ENCODE results near the gene CDKN2B-AS1.

Gene CDKN2B-AS1

GRCh38 chr9:22107202-22108045 lies 112.8 kb downstream of the CDKN2B-AS1 start:
- Histone ChIP-seq H3K27ac (ENCODE audit: low read length) (no peak overlapping the region), H3K9ac (ENCODE audit: low read length) (no peak overlapping the region), H3K27me3 (ENCODE audit: control insufficient read depth, insufficient read depth, low read length) (no peaks in the 10 kb centered on the region), H3K9me3 (ENCODE audit: control insufficient read depth, low read depth, low read length) (no peaks in the 10 kb centered on the region), H3K36me3 (ENCODE audit: control insufficient read depth, low read depth, low read length) (no peaks in the 10 kb centered on the region), H3K4me3 (ENCODE audit: low read length) (no peak overlapping the region), H3K4me1 (ENCODE audit: control insufficient read depth, low read depth, low read length) (peaks cover 8% of the 10 kb centered on the region)

DNA sequence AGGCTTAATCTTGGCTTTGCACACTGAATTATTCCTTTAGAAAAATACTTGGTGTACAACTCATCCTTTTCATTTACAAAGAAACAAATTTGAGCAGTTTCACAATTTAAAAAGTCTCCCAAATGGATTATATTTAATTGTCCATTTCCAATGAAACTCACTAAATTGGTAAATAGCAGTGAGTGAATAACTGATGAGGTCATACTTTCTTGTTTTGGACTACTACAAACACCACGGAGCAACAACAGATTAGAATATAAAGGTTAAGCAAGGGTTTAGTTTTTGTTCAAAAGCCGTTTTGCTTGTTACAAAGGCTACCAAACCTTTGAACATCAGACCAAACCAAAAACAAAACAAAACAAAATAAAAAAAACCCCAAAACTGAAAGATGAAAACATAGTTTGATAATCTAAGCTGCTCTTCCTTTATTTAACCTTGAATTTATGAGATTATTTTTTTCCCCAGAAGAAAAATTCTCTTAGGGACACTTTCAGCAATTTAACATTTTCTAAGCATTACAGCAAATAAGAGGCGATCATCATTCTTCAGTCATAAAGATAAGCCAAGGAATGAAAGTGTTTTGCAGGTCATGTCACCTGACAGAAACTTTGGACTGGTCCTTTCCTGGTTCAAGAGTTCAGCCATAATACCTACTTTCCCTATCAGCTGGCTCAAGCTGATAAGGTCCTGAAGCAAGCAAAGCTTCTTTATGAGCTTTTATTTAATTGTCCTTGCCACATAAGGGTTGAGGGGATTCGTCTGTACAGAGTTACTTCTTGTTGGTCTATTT lies 114.2 kb downstream of the CDKN2B-AS1 start:
- no peaks in the 10 kb centered on the region for H3K4me1 ChIP-seq (ENCODE audit: control insufficient read depth, low read depth, low read length)
- H3K27me3 ChIP-seq (ENCODE audit: control insufficient read depth, insufficient read depth, low read length), result no peaks in the 10 kb centered on the region
- no peaks in the 10 kb centered on the region for H3K36me3 ChIP-seq (ENCODE audit: control insufficient read depth, low read depth, low read length)
- no peak overlapping the region for H3K27ac ChIP-seq (ENCODE audit: low read length)
- no peak overlapping the region for H3K9ac ChIP-seq (ENCODE audit: low read length)
- no peaks in the 10 kb centered on the region for H3K9me3 ChIP-seq (ENCODE audit: control insufficient read depth, low read depth, low read length)
- H3K4me3 ChIP-seq (ENCODE audit: low read length), result no peak overlapping the region

- H3K27ac ChIP-seq (ENCODE audit: low read length), result no peak overlapping the region
- no peaks in the 10 kb centered on the region for H3K4me1 ChIP-seq (ENCODE audit: control insufficient read depth, low read depth, low read length)
- H3K9ac ChIP-seq (ENCODE audit: low read length), result no peak overlapping the region
- H3K27me3 ChIP-seq (ENCODE audit: control insufficient read depth, insufficient read depth, low read length), result no peaks in the 10 kb centered on the region
- H3K9me3 ChIP-seq (ENCODE audit: control insufficient read depth, low read depth, low read length), result no peaks in the 10 kb centered on the region
- H3K36me3 ChIP-seq (ENCODE audit: control insufficient read depth, low read depth, low read length), result no peaks in the 10 kb centered on the region
- H3K4me3 ChIP-seq (ENCODE audit: low read length), result no peak overlapping the region
Observed at GRCh38 chr9:22111176-22111953, 116.8 kb downstream of the CDKN2B-AS1 start.

- Histone ChIP-seq H3K4me1 (ENCODE audit: control insufficient read depth, low read depth, low read length) (peaks cover under 1% of the 10 kb centered on the region), H3K27me3 (ENCODE audit: control insufficient read depth, insufficient read depth, low read length) (no peaks in the 10 kb centered on the region), H3K27ac (ENCODE audit: low read length) (no peak overlapping the region), H3K9ac (ENCODE audit: low read length) (no peak overlapping the region), H3K36me3 (ENCODE audit: control insufficient read depth, low read depth, low read length) (no peaks in the 10 kb centered on the region), H3K4me3 (ENCODE audit: low read length) (no peak overlapping the region), H3K9me3 (ENCODE audit: control insufficient read depth, low read depth, low read length) (no peaks in the 10 kb centered on the region)
Observed at GRCh38 chr9:22111954-22112247, 117.3 kb downstream of the CDKN2B-AS1 start.

DNA sequence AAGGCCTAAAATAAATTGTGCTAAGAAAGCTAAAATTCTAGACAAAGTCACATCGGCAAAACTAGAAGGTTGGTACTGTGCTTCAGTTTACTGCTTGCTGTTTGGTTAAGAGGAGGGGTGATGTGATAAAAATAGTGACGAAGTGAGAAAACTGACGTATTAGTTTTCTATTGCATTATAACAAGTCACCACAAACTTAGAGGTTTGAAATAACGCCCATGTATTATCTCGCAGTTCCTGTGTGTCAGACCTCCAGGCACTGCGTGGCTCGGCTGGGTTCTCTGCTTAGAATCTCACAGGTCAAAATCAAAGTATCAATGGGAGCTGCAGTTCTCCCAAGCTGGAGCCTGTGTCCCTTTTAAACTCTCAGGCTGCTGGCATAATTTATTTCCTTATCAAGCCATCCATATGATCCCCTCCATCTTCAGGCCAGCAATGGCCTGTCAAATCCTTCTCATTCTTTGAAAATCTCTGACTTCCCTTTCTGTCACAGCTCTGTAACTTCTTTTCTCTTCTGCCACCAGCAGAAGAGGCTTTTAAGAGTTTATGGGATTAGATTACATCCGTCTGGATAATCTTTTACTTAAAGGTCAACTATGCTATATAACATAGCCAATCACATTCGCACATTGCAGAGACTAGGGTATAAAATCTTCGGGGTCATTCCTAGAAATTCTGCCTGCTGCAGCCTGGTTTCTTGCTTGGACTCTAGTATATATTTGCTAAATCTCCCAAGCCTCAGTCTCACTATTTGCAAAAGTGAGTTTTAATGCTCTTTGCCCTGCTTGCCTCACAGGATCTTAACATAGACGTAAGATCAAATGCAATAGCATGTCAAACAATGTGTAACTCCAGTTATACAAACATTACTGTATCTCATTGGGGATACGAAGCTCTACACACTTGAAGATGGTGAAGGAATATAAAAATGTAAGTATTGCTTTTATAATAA lies 118.6 kb downstream of the CDKN2B-AS1 start:
- Histone ChIP-seq H3K27ac (ENCODE audit: low read length) (no peak overlapping the region), H3K9ac (ENCODE audit: low read length) (no peak overlapping the region), H3K36me3 (ENCODE audit: control insufficient read depth, low read depth, low read length) (no peaks in the 10 kb centered on the region), H3K4me3 (ENCODE audit: low read length) (no peak overlapping the region), H3K9me3 (ENCODE audit: control insufficient read depth, low read depth, low read length) (no peaks in the 10 kb centered on the region), H3K27me3 (ENCODE audit: control insufficient read depth, insufficient read depth, low read length) (no peaks in the 10 kb centered on the region), H3K4me1 (ENCODE audit: control insufficient read depth, low read depth, low read length) (peaks cover 13% of the 10 kb centered on the region)

DNA sequence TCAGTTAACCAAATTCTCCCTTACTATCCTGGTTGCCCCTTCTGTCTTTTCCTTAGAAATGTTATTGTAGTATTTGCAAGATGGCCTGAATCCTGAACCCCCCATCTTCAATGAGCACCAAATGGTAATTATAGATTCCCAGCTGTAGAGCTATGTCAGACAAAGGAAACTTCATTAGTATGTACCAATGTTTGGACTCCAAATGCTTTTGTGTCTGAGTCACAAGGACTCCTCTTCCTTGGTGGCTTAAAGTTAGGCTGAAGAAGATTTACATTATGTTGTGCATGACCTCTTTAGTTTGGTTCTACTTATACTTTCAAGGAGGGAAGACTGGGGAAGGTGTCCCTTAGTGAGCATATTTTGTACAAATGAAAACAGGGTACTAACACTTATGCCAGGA lies 120.4 kb downstream of the CDKN2B-AS1 start:
- H3K27ac ChIP-seq (ENCODE audit: low read length), result no peak overlapping the region
- no peaks in the 10 kb centered on the region for H3K27me3 ChIP-seq (ENCODE audit: control insufficient read depth, insufficient read depth, low read length)
- H3K9ac ChIP-seq (ENCODE audit: low read length), result no peak overlapping the region
- no peaks in the 10 kb centered on the region for H3K9me3 ChIP-seq (ENCODE audit: control insufficient read depth, low read depth, low read length)
- no peaks in the 10 kb centered on the region for H3K36me3 ChIP-seq (ENCODE audit: control insufficient read depth, low read depth, low read length)
- H3K4me1 ChIP-seq (ENCODE audit: control insufficient read depth, low read depth, low read length), result peaks cover 15% of the 10 kb centered on the region
- H3K4me3 ChIP-seq (ENCODE audit: low read length), result no peak overlapping the region

DNA sequence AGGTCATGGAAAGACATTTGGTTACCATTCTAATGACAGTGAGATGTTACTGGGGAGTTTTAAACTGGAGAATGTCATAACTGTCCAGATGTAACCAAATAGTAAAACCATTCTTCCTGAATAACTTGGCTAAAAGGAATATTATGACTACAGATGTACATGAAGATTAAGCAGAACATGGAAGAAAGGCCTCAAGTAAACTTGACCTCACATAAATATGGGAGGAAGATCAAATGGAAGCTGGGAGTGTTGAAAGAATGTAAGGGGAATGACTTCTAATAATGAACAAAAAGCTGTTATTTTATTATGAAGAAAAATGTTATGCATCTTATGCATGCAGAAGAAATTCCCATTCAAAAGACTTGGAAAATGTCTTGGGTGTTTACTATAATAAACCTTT lies 122.2 kb downstream of the CDKN2B-AS1 start:
- Histone ChIP-seq H3K27ac (ENCODE audit: low read length) (no peak overlapping the region), H3K9me3 (ENCODE audit: control insufficient read depth, low read depth, low read length) (no peaks in the 10 kb centered on the region), H3K27me3 (ENCODE audit: control insufficient read depth, insufficient read depth, low read length) (no peaks in the 10 kb centered on the region), H3K4me3 (ENCODE audit: low read length) (no peak overlapping the region), H3K4me1 (ENCODE audit: control insufficient read depth, low read depth, low read length) (peaks cover 15% of the 10 kb centered on the region), H3K36me3 (ENCODE audit: control insufficient read depth, low read depth, low read length) (no peaks in the 10 kb centered on the region), H3K9ac (ENCODE audit: low read length) (no peak overlapping the region)

DNA sequence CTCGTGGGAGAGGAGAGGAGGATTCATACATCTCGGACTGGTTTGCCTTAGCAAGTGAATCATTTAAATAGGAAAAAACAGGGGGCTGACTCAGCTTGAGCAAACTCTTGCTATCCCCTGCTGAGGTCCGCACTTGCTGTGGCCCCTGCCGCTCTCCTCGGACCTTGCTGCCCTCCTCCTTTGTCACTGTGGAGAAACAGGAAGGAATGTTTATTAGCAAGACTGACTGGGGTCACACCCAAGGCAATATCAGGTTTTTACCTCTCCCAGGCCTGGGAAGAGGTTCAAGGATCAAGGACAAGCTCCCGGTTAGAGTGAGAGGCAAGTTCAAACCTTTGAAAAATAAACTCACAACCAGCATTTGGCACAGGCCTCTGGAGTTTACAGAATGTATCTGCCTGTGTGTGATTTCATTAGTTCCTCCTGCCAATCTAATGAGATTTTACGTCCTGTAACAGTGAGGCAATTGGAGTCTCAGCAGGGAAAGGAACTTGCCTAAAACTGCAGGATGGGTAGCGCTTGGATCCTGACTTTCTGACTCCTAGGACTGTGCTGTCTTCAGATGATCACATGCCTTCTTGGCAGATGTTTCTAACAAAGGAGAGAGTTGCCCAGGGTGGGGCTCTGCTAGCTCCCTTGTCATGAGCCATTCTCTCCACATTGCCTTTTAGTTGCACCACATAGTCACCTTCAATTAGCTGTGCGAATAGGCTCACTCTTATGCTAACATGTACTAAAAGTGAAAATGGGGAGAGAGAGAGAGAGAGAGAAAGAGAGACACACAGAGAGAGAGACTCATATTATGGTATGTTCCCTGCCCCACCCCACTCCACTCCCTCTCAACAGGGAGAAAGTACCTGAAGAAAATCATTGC lies 123.2 kb downstream of the CDKN2B-AS1 start:
- no peaks in the 10 kb centered on the region for H3K36me3 ChIP-seq (ENCODE audit: control insufficient read depth, low read depth, low read length)
- H3K4me3 ChIP-seq (ENCODE audit: low read length), result no peak overlapping the region
- H3K9ac ChIP-seq (ENCODE audit: low read length), result no peak overlapping the region
- no peaks in the 10 kb centered on the region for H3K9me3 ChIP-seq (ENCODE audit: control insufficient read depth, low read depth, low read length)
- H3K27me3 ChIP-seq (ENCODE audit: control insufficient read depth, insufficient read depth, low read length), result no peaks in the 10 kb centered on the region
- peaks cover 15% of the 10 kb centered on the region for H3K4me1 ChIP-seq (ENCODE audit: control insufficient read depth, low read depth, low read length)
- H3K27ac ChIP-seq (ENCODE audit: low read length), result no peak overlapping the region

GRCh38 chr9:22118810-22119521 lies 124.4 kb downstream of the CDKN2B-AS1 start:
- Histone ChIP-seq H3K9ac (ENCODE audit: low read length) (no peak overlapping the region), H3K27me3 (ENCODE audit: control insufficient read depth, insufficient read depth, low read length) (no peaks in the 10 kb centered on the region), H3K4me3 (ENCODE audit: low read length) (no peak overlapping the region), H3K36me3 (ENCODE audit: control insufficient read depth, low read depth, low read length) (no peaks in the 10 kb centered on the region), H3K4me1 (ENCODE audit: control insufficient read depth, low read depth, low read length) (peaks cover 15% of the 10 kb centered on the region), H3K27ac (ENCODE audit: low read length) (no peak overlapping the region), H3K9me3 (ENCODE audit: control insufficient read depth, low read depth, low read length) (no peaks in the 10 kb centered on the region)

Data from iPS-18a (cell line).